ENCODE results near the gene ENPEP.

- no peak for TF ChIP-seq CTCF (IDR thresholded peaks at IDR 0.05; ENCODE audit: insufficient read depth, low read length, poor library complexity, severe bottlenecking)
- TF ChIP-seq EZH2phosphoT487 (conservative IDR thresholded peaks at IDR 0.05; ENCODE audit: low read length): no peak
Measured at GRCh38 chr4:110512901-110513300, 36.9 kb downstream of the ENPEP start.

Measured in SU-DHL-6 (cell line).